IPS-18c (cell line): ENCODE measurements around the gene RYR1.
A peak's percentile ranks its signal among the peaks of the same experiment; 100 is the strongest.
"Not testable (repeated sequence)": the region's sequence is repeated elsewhere in the genome, so short reads cannot be mapped to it uniquely, and the experiment has no call there.

ENCODE experiments used
- H3K4me3 ChIP-seq: 2 replicates; pipeline ENCODE4 v1.7.0; 2013; ENCODE audit warnings: low read depth, mild to moderate bottlenecking, low read length, moderate library complexity; ENCODE audit not compliant: insufficient read depth
- H3K9me3 ChIP-seq: one replicate; pipeline ENCODE4 v1.6.1; 2013; ENCODE audit warnings: mild to moderate bottlenecking, low read length, moderate library complexity; ENCODE audit not compliant: control insufficient read depth, insufficient read depth

RYR1 gene

GRCh38 chr19:38618590-38619360, 185.3 kb downstream of the RYR1 start, which contains the start of gene EIF3K:
TSS of gene EIF3K (plus strand) at chr19:38619188. CDS start at chr19:38619269, 81 bp downstream.
- Histone ChIP-seq H3K4me3 (peak within 1 kb of the TSS; percentile 79), H3K9me3 (peaks cover 2% of the 10 kb centered on the region)

- peaks cover 2% of the 10 kb centered on the region for H3K9me3 ChIP-seq
- peak overlapping the region; percentile 79 for H3K4me3 ChIP-seq
These were observed 186.1 kb downstream of the RYR1 start for GRCh38 chr19:38619361-38620174.

- Histone ChIP-seq H3K4me3 (no peak overlapping the region), H3K9me3 (peaks cover 2% of the 10 kb centered on the region)
These were observed 191.3 kb downstream of the RYR1 start for GRCh38 chr19:38624822-38625221.

- Histone ChIP-seq H3K9me3 (peaks cover 2% of the 10 kb centered on the region), H3K4me3 (no peak overlapping the region)
These were observed 192.9 kb downstream of the RYR1 start for GRCh38 chr19:38626401-38626800.

- Histone ChIP-seq H3K9me3 (peaks cover 2% of the 10 kb centered on the region), H3K4me3 (no peak overlapping the region)
These were observed 196.1 kb downstream of the RYR1 start for GRCh38 chr19:38629568-38629967.

- not testable (repeated sequence) for H3K9me3 ChIP-seq, H3K4me3 ChIP-seq
These were observed 197.8 kb downstream of the RYR1 start for GRCh38 chr19:38631301-38631700.

GRCh38 chr19:38631811-38632475, 198.5 kb downstream of the RYR1 start:
- H3K4me3 ChIP-seq, H3K9me3 ChIP-seq: not testable (repeated sequence)

- no peak overlapping the region for H3K4me3 ChIP-seq
- peaks cover 2% of the 10 kb centered on the region for H3K9me3 ChIP-seq
These were observed 199.2 kb downstream of the RYR1 start for GRCh38 chr19:38632476-38633213.

- H3K9me3 ChIP-seq: peaks cover 2% of the 10 kb centered on the region
- H3K4me3 ChIP-seq: no peak overlapping the region
These were observed 201.4 kb downstream of the RYR1 start for GRCh38 chr19:38634757-38635482.

GRCh38 chr19:38635483-38636399, 202.2 kb downstream of the RYR1 start:
- Histone ChIP-seq H3K4me3 (no peak overlapping the region), H3K9me3 (no peaks in the 10 kb centered on the region)
